Measurements from ENCODE around the gene FGF19.

Gene FGF19

DNA sequence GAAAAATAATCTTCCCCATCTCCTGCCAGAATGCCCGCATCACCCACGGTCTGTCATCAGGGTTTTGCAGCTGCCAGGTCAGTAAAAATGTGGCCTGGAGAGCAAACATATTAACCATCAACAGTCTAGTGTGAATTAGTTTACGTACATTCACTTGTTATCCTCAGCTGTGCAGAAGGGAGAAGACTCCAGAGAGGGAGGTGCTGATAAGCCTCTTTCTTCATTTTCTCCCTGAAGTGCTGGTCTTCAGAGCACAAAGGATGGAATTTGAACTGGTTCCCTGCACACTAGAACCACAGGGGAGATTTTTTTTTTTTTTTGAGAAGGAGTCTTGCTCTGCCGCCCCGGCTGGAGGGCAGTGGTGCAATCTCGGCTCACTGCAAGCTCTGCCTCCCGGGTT is 8.2 kb downstream of the FGF19 start:
- no peak for DNase-seq

DNA sequence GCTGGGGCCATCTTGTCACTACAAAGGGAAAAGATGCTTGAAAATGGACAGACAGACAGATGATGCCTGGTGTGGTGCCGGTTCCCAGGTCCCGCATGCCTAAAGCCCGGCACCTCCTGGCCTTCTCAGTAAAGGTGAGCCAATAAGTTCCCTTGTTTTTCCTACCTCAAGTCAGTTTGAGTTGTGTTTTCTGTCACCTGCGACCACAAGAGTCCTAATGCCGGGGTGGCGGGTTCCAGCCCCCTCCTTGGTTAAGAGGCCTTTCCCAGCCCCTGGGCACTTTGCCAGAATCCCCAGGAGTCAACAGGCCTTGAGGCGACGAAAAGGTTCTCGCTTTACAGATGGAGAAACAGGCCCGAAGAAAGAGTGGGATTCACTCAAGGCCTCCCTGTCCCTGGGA is 9.0 kb downstream of the FGF19 start:
- no peak for DNase-seq

DNA sequence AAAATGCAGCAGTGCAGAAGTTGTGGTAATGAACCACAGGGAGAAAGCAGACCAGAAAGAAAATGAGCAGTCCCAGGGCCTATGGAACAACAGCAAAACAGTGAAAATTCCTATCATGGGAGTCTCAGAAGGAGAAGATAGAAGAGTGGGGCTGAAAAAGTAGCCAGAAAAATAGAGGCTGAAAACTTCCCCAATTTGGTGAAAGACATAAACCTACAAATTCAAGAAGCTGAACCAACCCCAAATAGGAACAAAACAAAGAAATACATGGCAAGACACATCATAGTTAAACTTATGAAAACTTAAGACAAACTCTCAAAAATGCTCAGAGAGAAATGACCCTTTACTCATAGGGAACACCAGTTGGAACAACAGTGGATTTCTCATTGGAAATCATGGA is 11.4 kb downstream of the FGF19 start:
- DNase-seq = no peak

DNA sequence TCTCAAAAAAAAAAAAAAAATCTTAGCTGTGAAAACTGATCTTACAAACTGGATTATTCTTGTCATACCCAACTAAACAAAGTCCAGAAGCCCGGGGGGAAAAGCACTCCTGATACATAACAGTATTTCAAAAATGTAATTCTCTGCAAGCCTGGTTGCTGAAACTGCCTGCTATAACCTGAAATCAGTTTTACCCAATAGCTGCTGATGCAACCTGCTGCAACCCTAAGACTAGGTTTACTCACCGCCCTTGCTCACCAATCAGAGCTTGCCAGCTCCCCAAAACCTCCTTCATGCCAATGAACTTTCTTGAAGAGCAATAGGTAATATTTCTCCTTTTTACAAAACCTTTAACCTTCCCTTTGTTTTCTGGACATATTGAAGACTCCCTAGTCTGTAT is 12.4 kb downstream of the FGF19 start:
- DNase-seq = no peak

DNA sequence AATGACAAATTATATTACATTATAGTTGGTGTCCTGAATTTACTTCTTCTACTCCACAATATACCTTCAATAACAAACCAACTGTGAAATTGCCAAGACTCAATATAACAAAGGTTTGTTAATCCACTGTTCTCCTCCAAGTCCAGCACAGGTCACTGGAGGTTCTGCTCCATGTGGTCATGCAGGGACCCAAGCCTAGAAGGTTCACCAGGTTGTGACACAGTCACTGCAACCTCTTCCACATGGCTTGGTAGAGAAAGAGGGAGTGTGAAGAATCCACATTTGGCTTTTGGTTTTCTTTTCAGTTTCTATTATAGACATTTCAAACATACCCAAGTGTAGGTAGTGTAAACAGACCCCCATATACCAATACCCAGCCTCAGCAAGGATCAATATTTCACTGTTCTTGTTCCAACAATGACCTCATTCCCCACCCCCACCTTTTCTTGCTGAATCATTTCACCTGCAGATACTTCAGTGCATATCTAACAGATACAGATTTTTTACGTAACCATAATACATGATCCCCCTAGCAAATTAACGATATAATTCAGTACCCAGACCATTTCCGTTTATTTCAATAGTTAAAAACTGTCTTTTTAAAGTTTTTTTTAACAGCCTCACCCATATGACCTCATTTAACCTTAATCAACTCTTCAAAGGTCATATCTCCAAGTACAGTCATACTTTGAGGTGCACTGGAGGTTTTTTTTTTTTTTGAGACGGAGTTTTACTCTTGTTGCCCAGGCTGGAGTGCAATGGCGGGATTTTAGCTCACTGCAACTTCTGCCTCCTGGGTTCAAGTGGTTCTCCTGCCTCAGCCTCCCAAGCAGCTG is 14.1 kb downstream of the FGF19 start:
- no peak for DNase-seq

DNA sequence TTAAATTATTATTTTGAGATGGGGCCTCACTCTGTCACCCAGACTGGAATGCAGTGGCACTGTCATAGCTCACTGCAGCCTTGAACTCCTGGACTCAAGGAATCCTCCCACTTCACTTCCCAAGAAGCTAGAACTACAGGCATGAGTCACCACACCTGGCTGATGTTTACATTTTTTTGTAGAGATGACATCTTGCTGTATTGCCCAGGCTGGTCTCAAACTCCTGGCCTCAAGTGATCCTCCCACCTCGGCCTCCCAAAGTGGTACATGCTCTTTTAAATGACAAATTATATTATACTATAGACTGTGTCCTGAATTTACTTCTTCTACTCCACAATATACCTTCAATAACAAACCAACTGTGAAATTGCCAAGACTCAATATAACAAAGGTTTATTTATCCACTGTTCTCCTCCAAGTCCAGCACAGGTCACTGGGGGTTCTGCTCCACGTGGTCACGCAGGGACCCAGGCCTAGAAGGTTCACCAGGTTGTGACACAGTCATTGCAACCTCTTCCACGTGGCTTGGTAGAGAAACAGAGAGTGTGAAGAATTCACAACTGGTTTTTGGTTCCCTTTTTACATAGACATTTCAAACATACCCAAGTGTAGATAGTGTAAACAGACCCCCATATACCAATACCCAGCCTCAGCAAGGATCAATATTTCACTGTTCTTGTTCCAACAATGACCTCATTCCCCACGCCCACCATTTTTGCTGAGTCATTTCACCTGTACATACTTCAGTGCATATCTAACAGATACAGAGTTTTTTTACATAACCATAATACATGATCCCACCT is 15.7 kb downstream of the FGF19 start:
- peak; percentile 35 for DNase-seq

DNA sequence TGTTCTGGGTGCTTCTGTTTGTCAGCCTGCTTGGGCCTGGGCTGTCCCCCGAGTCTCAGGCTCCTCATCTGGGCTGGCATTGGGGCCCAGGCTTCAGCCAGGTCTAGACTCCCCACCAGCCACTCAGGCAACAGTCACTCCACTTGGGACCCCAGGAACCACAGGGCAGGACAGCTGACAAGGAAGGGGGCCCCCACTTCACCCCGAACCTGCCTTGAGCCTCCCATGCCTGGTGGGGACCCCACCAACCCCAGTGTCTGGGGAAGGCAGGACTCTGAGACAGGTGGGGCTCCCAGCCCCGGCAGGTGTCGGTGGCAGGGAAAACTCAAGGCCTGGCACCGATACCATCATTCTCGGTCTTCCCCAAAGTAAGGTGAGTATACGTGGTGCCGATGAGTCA is 17.0 kb downstream of the FGF19 start:
- DNase-seq = no peak

DNA sequence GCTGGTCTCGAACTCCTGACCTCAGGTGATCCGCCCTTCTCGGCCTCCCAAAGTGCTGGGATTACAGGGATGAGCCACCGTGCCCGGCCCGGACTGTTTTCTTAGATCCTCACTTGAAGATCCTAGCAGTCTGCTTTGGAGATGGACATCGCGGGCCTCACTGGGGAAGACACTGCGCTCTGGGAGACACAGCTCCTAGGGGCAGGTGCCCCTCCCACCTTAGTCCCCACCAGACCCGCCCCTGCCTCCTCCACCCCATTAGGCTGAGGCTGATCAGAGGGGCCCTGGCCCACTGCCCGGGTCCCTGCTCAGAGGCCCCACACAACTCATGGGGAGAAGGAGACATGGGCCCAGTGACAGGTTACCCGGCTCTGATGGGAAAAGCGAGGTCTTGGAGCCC is 17.4 kb downstream of the FGF19 start:
- no peak for DNase-seq

DNA sequence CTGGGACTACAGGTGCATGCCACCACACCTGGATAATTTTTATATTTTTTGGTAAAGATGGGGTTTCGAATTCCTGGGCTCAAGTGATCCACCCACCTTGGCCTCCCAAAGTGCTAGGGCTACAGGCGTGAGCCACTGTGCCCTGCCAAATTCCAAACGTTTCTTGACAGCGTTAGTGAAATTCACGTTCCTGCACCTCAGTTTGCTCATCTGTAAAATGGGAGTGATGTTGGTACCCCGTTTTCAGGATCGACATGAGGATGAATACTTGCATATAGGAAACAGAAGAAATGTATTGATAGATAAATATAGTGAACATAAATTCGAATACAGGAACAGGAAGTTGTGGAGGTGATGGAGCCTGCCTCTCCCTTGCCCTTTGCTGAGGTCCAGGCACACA is 18.5 kb downstream of the FGF19 start:
- DNase-seq = no peak

DNA sequence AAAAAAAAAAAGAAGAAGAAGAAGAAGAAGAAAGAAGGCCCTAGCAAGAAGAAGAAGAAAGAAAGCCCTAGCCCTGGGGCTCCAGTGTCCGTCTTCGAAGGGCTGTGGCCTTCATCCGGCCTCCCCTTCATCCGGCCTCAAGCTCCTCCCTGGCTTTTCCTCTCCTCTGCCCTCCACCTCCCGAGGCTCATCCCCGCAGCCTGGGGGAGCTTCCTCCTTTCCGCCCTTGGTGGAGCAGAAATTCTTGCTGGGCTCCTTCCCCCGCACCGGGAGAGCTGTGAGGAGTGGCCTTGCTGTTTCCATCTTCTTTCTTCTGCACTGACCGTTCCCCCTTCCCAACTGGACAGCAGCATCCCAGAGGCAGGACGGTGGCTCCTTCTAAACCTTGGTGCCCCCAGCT is 19.2 kb downstream of the FGF19 start:
- DNase-seq = no peak

DNA sequence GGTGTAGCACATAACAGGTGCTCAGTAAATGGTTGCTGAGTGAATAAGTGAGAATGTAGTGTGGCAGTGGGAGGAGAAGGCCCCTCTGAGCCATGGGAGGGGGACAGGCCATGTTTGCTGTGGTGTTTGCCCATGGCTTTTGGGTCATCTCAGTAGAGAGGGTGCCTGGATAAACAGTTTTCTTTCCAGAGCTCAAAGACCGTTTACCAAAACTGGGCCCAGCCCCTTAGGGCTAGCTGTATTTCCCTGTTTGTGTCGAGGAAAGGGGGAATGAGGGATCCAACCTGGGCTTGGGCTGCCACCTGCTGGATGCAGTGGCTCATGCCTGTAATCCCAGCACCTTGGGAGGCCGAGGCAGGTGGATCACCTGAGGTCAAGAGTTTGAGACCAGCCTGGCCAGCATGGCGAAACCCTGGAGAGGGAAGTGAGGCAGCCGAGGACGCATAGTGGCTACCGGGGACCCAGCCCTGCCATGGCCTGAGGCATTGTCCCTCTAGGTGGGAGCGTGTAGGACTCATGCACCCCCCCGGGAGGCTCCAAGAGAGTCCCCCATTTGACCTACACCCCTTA is 20.0 kb downstream of the FGF19 start:
- DNase-seq = no peak

DNA sequence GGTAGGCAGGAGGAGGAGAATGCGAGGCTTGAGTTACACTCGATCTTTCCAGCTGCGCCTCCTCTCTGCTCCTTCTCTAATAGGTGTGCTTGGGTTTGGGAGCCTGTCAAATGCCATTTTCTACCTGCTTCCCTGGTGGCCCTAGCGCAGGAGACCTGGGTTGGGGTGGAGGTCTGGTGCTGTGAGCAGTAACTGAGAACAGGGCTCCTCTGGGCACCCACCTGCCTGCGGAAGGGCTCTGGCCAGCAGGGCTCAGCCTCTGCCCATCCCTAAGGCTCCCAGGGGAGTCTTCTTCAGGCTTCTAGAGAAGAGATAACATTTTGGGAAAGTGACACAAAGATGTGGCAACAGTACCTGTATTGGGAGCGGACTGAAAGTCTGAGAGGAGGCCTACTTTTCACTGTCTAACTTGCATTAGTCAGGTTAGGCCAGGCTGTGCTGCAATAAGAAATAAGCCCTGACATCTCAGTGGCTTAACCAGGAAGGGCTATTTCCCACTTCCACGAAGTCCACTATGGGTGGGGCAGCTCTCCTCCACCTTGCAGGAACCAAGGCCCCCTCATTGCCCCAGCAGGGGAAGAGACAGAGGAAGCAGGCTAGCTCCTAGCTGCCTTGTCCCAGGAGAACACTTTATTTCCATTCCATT is 21.0 kb downstream of the FGF19 start:
- DNase-seq = no peak

DNA sequence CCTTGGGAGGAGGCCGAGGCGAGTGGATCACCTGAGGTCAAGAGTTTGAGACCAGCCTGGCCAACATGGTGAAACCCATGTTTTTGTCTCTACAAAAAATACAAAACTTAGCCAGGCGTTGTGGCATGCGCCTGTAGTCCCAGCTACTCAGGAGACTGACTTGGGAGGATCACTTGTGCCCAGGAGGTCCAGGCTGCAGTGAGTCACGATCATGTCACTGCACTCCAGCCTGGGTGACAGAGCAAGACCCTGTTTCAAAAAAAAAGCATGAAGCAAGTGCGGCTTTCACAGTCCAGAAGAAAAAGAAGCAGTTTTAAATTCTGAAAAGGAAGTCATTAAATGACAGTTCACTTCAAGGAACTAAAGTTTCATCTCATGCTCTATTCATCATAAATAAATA is 21.6 kb downstream of the FGF19 start:
- DNase-seq = no peak

DNA sequence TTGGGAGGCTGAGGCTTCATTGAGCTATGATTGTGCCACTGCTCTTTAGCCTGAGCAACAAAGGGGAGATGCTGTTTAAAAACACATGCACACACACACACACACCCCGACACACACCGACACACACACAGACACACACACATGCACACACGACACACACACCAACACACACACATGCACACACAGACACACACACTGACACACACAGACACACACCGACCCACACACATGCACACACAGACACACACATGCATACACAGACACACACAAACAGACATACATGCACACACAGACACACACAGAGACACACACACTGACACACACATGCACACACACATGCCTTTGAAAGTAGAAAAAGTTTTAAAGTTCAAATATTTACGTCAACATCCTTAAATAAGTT is 23.1 kb downstream of the FGF19 start:
- no peak for DNase-seq

DNA sequence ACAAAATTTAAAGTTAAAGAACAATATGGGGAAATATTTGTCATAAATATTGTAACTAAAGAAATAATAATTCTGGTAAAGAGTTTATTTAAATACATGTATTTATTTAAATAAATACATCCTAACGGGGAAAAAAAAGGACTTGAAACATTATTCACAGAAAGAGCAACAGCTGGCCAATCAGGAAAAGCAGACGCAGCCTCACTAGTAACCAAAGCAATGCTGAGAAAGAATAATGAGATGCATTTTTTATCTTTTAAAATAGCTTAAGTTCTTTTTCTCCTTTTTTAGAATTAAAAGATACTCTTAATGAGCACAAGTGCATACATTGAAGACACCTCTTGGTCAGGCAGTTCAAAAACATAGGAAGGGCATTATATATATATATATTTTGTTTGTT is 26.1 kb downstream of the FGF19 start:
- no peak for DNase-seq

DNA sequence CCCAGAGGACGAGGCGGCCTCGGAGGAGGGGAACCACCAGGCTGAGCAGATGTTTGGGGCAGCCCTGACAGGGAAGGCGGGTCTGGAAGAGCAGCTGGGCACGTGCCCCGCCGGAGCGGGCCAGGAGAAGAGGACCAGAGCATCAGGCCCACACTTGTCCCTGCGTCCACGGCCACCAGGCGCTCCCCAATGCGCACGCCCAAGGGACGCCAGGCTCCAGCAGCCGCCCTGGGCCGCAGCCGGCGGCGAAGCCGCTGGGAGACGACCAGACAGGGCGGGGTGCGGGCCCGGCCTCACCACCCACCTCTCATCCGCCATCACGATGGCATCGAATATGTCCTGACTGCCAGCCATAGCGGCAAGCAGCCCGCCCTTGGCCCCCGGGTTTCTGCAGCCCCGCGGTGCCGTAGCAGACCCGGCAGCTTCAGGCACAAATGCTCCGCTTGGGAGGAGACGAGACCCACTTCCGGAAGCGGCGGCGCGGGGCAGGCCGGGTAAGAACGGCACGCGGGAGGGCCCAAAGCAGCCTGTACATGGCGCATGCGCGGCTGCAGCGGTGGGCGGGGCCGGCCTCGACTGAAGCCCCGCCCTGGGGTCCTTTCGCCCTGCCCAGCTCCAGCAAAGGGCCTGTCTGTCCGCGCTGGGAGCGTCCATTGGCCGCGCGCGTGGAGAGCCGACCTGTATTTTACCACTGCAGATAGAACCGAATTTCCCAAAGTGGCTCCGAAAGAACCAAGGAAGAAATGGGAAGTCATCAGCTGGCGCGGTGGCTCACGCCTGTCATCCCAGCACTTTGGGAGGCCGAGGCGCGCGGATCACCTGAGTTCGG is 28.7 kb downstream of the FGF19 start, which contains the start of gene LTO1:
Gene LTO1, minus strand, starts transcription at position 468 of the 829 bp plus-strand sequence. Its CDS starts 114 bp downstream, at position 354.
- DNase-seq = peak; percentile 95

DNA sequence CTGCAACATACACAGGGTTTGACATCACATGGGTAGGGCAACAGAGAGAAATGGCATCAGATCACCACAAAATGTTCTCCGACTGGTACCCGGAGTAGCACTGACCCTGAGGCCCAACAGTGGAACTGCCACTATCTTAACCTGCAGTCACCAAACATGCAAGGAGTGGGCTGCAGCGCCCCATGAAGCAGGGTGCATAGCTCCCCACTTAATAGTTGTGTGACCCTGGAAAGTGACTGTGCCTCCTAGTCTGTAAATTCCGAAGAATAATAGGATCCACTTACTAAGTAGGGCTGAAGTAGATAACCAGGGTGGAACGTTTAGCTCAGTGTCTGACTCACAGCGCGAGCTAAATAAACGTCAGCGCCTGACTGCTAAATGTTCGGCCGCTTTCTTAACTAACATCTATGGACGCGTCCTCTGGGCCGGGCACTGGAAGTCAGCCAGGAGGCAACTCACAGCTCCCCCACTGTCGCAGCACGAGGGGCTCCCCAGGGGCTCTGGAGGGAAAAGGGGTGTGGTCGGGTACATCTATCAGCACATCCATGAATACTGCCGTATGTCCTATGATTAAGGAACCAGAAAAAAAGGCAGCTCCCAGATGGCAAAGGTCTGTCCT is 29.4 kb downstream of the FGF19 start:
- peak; percentile 19 for DNase-seq

DNA sequence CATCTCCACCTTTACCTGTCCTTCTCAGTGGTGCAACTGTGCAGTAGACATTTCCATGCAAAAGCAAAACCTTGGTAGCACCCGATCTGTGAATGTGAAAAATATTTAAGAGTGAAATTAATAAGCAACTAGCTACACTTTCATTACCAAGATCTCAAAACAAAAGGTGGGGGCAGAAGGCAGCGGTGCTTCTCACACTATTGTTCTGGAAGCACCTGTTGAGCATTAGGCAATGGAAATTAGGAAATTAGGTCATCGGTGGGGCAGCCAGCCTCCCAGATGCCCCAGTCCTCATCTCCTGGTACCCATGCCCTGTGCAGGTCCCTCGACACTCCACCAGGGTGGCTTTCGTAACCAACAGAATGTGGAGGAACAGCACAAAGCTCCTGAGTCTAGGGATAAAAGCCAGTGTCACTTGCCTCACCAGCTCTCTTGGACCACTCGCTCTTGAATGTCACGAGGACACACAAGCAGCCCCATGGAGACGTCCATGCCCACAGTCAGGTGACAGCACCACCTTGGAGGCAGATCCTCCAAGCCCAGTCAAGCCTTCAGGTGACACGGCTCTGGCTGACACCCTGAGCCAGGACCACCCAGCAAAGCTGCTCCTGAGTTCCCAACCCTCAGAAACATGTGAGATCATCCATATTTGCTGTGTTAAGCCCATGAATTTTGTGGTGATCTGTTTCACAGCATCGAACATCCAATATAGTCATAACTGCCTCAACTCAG is 31.9 kb downstream of the FGF19 start:
- no peak for DNase-seq

DNA sequence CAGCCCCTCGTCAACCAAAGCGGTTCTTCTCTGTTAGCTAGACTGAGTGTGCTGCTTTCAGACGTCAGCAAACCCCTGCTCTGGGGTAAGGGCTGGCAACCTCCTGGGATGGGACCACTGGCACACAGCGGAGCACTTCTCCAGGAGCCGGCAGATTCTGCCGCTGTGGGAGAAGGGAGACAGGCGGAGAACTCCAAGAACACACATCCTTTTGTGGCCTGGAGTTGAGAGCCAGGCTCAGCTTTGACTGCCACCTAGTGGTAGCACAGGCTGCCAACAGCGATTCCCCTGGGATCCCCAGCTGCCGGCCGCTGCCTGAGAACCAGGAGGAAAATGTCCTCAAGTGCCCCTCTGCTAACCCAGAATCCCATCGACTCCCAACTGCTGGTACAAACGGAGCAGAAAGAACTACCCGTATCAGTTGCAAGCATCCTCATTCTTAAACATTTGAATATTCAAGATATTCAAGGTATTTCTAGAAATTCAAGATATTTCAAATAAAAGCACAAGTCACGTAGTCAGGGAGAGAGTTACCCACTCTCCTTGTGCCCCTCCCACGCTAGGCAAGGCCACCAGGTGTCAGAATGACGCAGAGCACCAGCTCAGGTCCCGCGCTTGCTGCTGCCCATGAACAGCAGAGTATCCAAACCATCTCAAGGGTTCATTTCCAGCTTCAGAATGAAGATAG is 33.5 kb downstream of the FGF19 start:
- DNase-seq = peak; percentile 75

DNA sequence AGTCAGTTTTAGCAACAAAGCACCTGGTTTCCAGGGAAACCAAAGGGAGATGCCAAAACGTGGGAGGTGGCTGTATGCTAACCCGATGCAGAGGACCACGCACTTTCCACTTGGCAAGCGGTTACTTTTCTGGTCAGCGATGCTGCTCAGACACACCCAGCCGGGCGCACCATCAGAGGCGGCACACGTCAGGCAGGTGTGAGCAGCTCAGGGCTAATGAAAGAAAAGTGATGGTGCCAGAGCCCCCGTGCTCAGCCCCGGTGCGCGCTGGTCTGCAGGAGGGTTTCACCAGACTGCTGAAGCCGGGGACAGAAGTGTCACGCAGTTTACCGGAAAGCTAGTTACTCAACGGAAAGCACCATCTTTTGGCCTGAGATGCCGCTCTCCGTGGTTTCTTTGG is 34.3 kb downstream of the FGF19 start:
- DNase-seq = no peak

Measured in stimulated activated CD4-positive, alpha-beta T cell treated with anti-CD3 and anti-CD28 coated beads, Interleukin-15, amount 100 ng/mL, for 24 hours (primary cell).